ENCODE data around the gene PDIA5. TPM values are rescaled to one million over a fixed set of nuclear protein-coding genes. Genes with fewer than 3 reads are reported as not detected.

The PDIA5 gene
- total RNA-seq, 1 experiment from 2014 or later, result 31.2 TPM

- DNase-seq (ENCODE audit: low read depth), result no peak
These were observed 101.3 kb downstream of the PDIA5 start for GRCh38 chr3:123168122-123168521.

DNA sequence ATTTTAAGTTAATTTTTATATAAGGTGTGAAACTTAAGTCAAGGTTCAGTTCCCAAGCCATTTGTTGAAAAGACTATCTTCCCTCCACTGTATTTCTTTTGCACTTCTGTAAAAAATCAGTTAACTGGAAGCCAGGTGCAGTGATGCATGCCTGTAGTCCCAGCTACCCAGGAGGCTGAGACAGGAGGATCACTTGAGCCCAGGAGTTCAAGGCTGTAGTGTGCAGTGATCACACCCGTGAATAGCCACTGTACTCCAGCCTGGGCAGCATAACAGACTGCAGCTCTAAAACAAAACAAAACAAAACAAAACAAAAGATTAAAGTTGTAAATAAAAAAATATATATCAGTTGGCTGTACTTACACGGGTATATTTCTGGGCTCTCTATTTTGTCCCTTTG, 101.8 kb downstream of the PDIA5 start:
- DNase-seq (ENCODE audit: low read depth), result no peak

DNA sequence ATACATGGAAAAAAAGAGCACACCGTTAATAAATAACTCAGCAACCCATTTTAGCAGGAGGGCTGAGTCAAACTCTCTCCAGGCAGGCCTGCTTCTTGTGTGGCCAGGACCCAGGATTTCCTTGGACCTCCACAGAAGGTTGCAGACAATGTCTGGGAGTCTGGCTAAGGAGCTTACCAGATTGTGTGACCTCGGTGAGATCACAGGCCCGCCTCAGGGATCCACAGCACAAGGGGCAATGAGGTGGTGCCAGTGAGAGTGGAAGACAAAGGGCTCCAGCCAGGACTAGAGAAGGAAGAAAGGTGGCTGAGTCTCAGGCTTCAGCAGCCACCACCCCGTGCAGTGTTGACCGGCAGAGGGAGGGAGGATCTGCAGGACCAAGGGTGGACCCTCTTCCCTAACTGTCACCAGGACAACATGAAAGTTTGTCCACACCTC, 102.7 kb downstream of the PDIA5 start:
- no peak for DNase-seq (ENCODE audit: low read depth)

DNA sequence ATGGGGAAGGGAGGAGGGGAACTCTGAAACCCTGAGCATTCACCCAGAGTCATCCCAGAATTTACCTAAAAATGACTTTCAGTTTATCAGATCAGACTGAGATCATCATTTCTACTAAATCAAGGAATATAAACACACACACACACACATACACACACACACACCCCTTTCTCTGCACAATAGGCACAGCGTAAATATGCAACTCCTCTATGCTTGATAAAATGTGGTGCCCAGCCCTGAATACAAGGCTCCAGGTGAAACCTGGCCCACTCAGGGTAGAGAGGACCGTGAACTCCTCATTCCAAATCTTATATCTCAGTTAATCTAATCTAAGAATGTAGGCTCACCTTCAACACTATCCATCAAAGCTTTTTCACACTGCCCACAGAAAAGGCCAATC, 103.1 kb downstream of the PDIA5 start:
- DNase-seq (ENCODE audit: low read depth), result no peak

DNA sequence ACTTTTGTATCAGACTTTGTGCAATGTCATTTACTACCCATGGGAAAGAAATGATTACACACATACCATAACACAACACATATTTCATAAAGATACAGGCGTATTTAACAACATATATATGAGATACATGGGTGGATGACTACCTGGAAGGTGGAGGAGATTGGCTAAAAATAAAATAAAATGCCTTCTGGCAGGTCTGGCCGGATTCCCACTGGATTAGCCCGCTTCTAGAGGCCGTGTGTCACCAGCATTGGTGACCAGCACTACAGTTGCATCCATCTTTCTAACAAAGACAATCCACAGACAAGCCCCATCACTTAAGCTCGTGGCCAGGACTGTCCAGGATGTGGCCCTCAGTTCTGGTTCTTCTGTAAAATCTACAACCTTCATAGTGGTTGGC, 114.0 kb downstream of the PDIA5 start:
- DNase-seq (ENCODE audit: low read depth), result no peak

- peak; percentile 16 for DNase-seq (ENCODE audit: low read depth)
These were observed 119.9 kb downstream of the PDIA5 start for GRCh38 chr3:123186695-123187094.

GRCh38 chr3:123188058-123188457, 121.2 kb downstream of the PDIA5 start:
- no peak for DNase-seq (ENCODE audit: low read depth)

- no peak for DNase-seq (ENCODE audit: low read depth)
These were observed 126.8 kb downstream of the PDIA5 start for GRCh38 chr3:123193448-123194101.

DNA sequence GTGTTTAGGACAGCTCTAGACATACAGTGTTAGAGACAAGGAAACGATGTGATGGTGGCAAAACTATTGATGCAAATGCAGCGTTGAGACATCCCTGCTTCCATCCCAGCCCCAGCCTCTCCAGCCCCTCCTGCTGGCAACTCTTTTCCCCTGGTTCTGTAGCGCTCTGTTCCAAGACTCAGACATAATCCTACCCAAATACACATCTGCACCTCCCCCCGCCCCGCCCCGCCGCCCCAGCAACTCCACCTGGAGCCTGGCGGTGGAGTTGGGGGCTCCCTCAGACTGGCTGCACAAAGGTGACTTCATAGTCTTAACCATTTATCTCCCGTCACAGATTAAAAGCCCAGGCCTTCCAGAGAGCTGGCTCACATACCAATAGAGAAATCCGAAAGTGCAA, 127.7 kb downstream of the PDIA5 start:
- DNase-seq (ENCODE audit: low read depth), result no peak

GRCh38 chr3:123198372-123198771, 131.5 kb downstream of the PDIA5 start:
- no peak for DNase-seq (ENCODE audit: low read depth)

DNA sequence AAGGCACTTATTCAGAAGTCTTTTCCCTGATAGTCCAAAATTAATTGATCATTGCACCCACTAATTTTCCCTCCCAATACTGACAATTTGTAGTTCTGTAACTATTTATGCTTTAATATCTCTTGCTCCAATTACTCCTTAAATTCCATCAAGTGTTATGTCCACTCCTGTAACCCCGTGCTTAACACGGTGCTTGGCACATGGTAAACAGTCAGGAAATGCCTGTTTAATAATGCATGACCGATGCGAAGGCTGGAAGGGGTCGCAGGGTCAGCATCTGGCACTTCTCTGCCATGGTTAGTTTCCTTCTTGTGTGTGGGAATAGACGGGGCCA, 134.4 kb downstream of the PDIA5 start:
- no peak for DNase-seq (ENCODE audit: low read depth)

DNA sequence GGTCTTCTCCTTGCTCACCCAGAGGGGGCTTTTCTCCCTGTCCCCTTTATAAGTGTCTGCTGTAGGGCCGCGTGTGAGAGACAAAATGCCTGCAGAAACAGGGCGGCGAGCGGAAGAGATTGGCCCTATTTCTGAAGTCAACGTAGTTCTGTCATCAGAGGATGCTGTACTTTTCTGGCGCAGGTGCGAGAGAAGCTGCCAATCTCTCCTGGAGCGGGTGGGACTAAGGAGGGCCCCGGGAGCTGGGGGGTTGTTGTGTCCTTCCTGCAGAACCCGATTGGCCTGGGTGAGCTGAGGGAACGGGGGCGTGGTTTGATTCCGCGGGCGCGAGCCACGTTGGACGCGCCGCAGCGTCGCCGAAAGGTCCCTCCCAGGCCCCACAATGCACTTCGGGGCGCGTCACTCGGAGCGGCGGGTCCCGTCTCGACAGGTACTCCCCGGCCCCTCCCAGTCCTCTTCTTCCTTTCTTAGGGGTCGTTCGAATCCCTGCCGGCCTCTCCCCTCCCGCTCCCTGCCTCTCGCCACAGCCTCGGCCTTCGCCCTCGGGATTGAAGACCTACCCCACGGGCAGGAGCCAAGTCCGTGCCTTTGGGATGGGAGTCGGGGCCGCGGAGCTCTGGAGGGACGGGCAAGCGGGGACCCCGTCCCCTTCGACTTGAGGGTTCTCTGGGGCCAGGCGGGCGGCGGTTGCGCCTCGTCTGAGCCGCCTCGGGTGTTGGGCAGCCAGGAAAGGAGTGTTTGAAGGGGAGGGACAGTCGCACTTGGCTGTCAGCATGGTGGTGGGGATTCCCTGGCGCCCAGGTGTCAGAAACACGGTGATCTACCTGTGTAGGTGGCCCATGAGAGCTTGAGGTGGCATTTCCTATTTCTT, 135.0 kb downstream of the PDIA5 start, which contains the start of gene SEC22A:
SEC22A (plus strand) TSS at position 387 of the 871 bp plus-strand sequence. CDS start 7,275 bp downstream, outside the sequence.
- DNase-seq (ENCODE audit: low read depth), result peak; percentile 93

DNA sequence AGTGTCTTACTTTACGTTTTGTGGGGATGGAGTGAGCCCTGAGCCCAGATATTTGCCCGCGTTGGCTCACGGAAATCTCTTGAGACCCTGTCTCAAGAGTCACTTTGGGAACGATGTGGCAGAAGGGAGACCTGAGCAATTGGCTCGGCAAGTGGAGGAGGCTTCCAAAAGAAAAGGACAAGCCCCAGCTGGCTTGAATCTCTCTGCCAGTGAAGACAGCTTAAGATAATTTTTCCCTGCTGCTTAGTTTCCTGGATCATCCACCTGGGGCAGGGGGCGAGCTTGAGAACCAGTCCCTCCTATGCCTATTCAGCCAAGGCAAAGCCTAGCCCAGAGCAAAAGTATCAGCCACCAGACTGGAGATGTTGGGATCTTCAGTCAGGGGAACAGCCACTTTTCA, 135.6 kb downstream of the PDIA5 start:
- DNase-seq (ENCODE audit: low read depth), result no peak

Other genes with a start within 250 kb of the PDIA5 start
- not detected in 2 replicates for gene SEMA5B, start 39.3 kb upstream of the PDIA5 start, total RNA-seq (2014; rRNA removed; shearing (Covaris generic))
- gene SEC22A, start 134.9 kb downstream of the PDIA5 start, total RNA-seq (2014; rRNA removed; shearing (Covaris generic)), result 60.7 and 67.1 TPM in 2 replicates